HG03439 (cell line): ENCODE results near the gene GSTA5.
"Not testable (repeated sequence)": the region's sequence is repeated elsewhere in the genome, so short reads cannot be mapped to it uniquely, and the experiment has no call there.

Experiments
- ATAC-seq: cut with Tn5 transposase; IDR thresholded peaks from one replicate; pipeline ENCODE4 v1.9.1; 2021; ENCODE audit warnings: mild to moderate bottlenecking, moderate library complexity; ENCODE audit not compliant: unreplicated experiment

Gene GSTA5

GRCh38 chr6:52839124-52840055 lies 1.2 kb downstream of the GSTA5 start:
- no peak for ATAC-seq

GRCh38 chr6:52834481-52834880 lies 6.1 kb downstream of the GSTA5 start:
- ATAC-seq, result no peak

GRCh38 chr6:52830869-52831268 lies 9.7 kb downstream of the GSTA5 start:
- ATAC-seq, result not testable (repeated sequence)

GRCh38 chr6:52829046-52829817 lies 11.4 kb downstream of the GSTA5 start:
- no peak for ATAC-seq

GRCh38 chr6:52828621-52829020 lies 12.0 kb downstream of the GSTA5 start:
- ATAC-seq, result not testable (repeated sequence)

GRCh38 chr6:52827073-52827783 lies 13.4 kb downstream of the GSTA5 start:
- not testable (repeated sequence) for ATAC-seq

GRCh38 chr6:52826513-52826912 lies 14.1 kb downstream of the GSTA5 start:
- ATAC-seq, result no peak

GRCh38 chr6:52825900-52826459 lies 14.6 kb downstream of the GSTA5 start:
- not testable (repeated sequence) for ATAC-seq

- ATAC-seq, result not testable (repeated sequence)
These were observed 15.3 kb downstream of the GSTA5 start for GRCh38 chr6:52825270-52825793.

- no peak for ATAC-seq
These were observed 18.8 kb downstream of the GSTA5 start for GRCh38 chr6:52821842-52822241.

GRCh38 chr6:52820198-52820597 lies 20.4 kb downstream of the GSTA5 start:
- ATAC-seq, result no peak

- ATAC-seq, result no peak
These were observed 25.2 kb downstream of the GSTA5 start for GRCh38 chr6:52815167-52816092.

GRCh38 chr6:52814545-52814944 lies 26.1 kb downstream of the GSTA5 start:
- ATAC-seq, result not testable (repeated sequence)

GRCh38 chr6:52809777-52810176 lies 30.8 kb downstream of the GSTA5 start:
- not testable (repeated sequence) for ATAC-seq

GRCh38 chr6:52808660-52809059 lies 32.0 kb downstream of the GSTA5 start:
- no peak for ATAC-seq

- not testable (repeated sequence) for ATAC-seq
These were observed 36.9 kb downstream of the GSTA5 start, which contains the start of gene GSTA1 for GRCh38 chr6:52803668-52804255. Gene GSTA1 (minus strand): TSS chr6:52803816. CDS start chr6:52799267, 4,549 bp downstream.

- no peak for ATAC-seq
These were observed 37.8 kb downstream of the GSTA5 start for GRCh38 chr6:52802806-52803205.

- no peak for ATAC-seq
These were observed 39.3 kb downstream of the GSTA5 start for GRCh38 chr6:52801188-52801841.
